GM12891 (cell line): ENCODE data around the gene LEKR1. TPM values are rescaled to one million over a fixed set of nuclear protein-coding genes. Genes with fewer than 3 reads are reported as not detected.
A peak's percentile ranks its signal among the peaks of the same experiment; 100 is the strongest.

Experiments used
- DNase-seq: peaks from one replicate; pipeline ENCODE4 v3.0.0; 2011; ENCODE audit warnings: low spot score; ENCODE audit not compliant: insufficient read length
- FAIRE-seq: peaks from 2 replicates; lab custom pipeline; 2011; peaks lifted over from hg19 to GRCh38; lab: Jason Lieb, UNC
- PAX5 ChIP-seq: IDR thresholded peaks from 2 replicates; pipeline ENCODE4 v1.6.1; 2011; ENCODE audit warnings: low read length, moderate library complexity, mild to moderate bottlenecking; ENCODE audit not compliant: insufficient read depth, severe bottlenecking
- POLR2A ChIP-seq: IDR thresholded peaks from 2 replicates; pipeline ENCODE4 v1.6.1; 2011; ENCODE audit warnings: low read depth, low read length, control low read depth
- POLR2AphosphoS5 ChIP-seq: IDR thresholded peaks from 2 replicates; pipeline ENCODE4 v1.6.1; 2011; ENCODE audit warnings: low read depth, low read length, control low read depth
- POU2F2 ChIP-seq: IDR thresholded peaks from 2 replicates; pipeline ENCODE4 v1.6.1; 2011; ENCODE audit warnings: low read depth, mild to moderate bottlenecking, control low read depth, low read length, moderate library complexity
- SPI1 ChIP-seq: IDR thresholded peaks from 2 replicates; pipeline ENCODE4 v1.6.1; 2011; ENCODE audit warnings: low read depth, low read length, control low read depth
- TAF1 ChIP-seq: IDR thresholded peaks from 2 replicates; pipeline ENCODE4 v1.6.1; 2011; ENCODE audit warnings: low read depth, low read length, control low read depth
- polyA plus RNA-seq: library from polyadenylated mRNA; unstranded; fragments of >200 nt; gene quantifications from one replicate; pipeline ENCODE4 v1.2.1, GENCODE V29; 2012; ENCODE audit warnings: low read depth, missing spikeins, inconsistent platforms; ENCODE audit not compliant: missing spikeins

The LEKR1 gene
- polyA plus RNA-seq = 1.1 TPM

DNA sequence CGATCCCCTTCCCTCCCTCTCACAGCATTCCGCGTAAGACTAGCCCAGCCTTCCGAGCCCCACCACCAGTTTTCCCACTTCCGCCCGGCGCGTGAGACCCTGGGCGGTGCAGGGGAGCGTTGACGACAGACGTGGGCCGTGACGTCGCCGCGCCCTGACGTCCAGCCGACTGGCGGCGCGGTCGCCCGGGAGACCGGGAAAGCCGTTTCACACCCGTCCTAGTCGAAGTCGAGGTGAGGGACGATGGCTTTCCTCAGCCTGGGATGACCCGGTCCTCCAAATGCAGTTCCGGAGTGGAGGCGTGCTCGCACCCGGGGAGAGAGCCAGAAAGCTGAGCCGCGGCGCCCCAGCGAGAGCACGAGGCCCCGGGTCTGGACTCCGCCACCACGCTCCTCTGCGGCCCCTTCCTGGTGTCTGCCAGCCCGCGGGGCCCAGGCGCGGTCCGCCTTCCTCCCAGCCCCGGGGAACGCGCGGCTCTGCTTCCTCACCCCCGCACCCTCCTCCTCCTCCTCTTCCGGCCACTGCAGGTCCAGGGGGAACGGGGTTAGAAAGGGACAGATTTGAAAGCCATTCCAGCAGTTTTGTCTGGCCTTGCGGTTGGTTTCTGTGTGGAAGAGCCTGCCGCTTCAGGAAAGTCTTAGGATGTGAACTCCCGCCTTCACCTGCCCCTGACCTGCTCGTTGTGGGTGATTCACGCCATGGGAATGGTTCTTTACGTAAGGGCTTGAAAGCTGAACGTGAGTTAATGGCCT, at the start of gene LEKR1:
TSS of gene LEKR1 (plus strand) at position 210 of the 752 bp plus-strand sequence. CDS start 2,977 bp downstream, outside the sequence.
- DNase-seq (peak; percentile 74), FAIRE-seq (peak; percentile 92)
- TF ChIP-seq POLR2AphosphoS5 (peak; percentile 31; the same call in 1 of the 2 replicates), PAX5 (no peak), SPI1 (peak; percentile 77), POU2F2 (0 out of 2 replicates have a peak, but pooled peaks have one; percentile 46), TAF1 (0 out of 2 replicates have a peak, but pooled peaks have one; percentile 52), POLR2A (peak; percentile 35)

DNA sequence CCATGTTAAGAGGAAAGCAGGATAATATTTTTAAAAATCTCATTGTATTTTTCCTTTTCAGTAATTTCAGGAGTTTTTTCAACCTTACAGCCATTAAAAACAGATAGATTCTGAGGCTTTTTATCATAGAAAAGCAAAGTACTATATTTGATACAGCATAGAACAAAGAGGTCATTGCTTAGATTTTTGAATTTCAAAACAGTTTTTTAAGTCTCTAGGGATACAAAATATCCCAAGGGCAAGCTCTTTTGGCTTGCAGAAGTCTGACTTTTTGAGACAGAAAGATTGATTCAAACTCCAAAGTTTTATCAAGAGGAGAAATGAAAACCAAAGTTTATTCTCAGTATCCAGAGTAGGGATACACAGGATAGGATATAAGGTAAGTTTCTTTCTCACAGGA, 49.3 kb upstream of the LEKR1 start:
- TF ChIP-seq POLR2A (no peak), POU2F2 (no peak), TAF1 (no peak), PAX5 (no peak), POLR2AphosphoS5 (no peak), SPI1 (no peak)
- DNase-seq (no peak), FAIRE-seq (no peak)

DNA sequence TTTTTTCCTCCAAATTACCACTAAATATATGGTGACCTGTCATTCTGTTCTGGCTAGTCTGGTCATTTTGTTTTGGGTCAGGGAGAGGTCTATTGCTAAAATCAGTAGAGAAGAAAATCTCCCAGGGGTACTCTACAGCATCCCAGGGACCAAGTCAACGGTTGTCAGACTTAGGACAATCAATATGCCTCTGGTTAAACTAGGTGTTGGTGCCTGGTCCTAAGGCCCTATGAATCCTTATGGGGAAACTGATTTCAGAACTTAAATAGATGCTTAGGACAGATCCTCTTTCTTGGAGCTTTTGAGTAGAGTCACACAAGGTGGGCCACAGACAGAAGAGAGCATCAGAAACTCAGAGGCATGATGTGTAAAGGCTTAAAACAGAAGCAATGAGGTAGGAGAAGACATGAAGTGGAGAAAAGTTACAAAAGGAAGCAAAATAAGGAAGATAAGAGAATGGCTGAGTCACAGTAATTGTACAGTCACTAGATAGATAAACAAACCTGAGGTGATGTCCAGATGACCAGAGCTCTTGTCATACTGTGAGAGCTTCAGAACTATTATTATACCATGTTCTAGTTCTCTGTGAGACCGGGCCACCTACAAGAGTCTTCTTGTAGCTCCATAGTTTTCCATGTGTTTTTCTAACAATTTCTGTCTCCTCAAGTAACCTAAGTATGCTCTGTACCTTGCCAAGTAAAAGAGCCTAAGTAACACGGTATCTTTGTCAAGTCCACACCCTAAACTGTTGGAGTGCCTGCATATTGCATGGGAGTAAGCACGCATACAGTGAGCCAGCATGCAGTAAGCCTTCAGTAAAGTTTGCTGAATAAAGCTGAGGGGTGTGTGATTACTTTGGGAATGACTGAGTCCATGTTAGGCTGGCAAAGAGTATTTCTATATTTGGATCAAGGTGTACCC, 44.6 kb upstream of the LEKR1 start:
- FAIRE-seq (no peak), DNase-seq (no peak)
- no peak for TF ChIP-seq PAX5
- no peak for TF ChIP-seq TAF1
- TF ChIP-seq SPI1 = no peak
- no peak for TF ChIP-seq POLR2A
- TF ChIP-seq POU2F2 = no peak
- TF ChIP-seq POLR2AphosphoS5 = no peak

DNA sequence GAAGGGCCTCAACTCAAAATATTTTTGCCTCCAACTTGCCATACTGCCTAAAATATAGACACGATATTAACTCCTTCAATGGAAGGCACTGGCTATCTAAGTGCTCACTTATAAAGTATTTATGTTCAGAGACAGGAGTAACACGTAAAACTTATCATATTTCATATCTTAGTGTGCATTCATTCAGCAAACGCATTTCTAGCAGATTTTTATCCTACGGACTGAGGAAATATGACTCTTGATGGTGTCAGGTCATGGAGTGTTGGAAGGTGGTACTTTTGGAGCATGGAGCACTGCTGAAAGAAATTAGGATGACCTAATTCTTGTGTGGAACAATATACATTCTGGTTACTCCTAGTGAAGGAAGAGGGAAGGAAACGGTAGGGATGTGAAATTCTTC, 43.8 kb upstream of the LEKR1 start:
- FAIRE-seq (no peak), DNase-seq (no peak)
- TF ChIP-seq POLR2AphosphoS5 (no peak), TAF1 (no peak), POLR2A (no peak), PAX5 (no peak), POU2F2 (no peak), SPI1 (no peak)

DNA sequence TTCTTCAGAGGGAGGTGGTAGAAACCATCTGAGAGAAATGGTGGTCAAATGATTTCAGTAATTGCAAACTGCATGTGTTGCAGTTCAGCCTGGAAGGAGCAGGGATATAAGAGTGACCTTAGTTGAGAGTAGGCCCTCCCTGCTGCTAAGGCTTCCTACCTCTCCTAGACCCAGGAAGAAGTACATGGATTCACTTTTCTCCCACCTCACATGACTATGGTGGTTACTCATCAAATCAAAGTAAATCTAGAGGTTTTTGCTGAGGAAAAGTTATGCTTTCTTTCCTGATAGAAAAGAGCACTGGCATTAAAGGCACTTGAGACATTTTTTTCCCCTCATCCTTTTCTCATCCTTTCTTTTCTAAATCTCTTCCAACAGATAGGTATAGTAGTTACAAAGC, 43.2 kb upstream of the LEKR1 start:
- TF ChIP-seq SPI1 = no peak
- TF ChIP-seq TAF1 = no peak
- no peak for TF ChIP-seq PAX5
- TF ChIP-seq POLR2A = no peak
- TF ChIP-seq POLR2AphosphoS5 = no peak
- no peak for TF ChIP-seq POU2F2
- DNase-seq = no peak
- no peak for FAIRE-seq

DNA sequence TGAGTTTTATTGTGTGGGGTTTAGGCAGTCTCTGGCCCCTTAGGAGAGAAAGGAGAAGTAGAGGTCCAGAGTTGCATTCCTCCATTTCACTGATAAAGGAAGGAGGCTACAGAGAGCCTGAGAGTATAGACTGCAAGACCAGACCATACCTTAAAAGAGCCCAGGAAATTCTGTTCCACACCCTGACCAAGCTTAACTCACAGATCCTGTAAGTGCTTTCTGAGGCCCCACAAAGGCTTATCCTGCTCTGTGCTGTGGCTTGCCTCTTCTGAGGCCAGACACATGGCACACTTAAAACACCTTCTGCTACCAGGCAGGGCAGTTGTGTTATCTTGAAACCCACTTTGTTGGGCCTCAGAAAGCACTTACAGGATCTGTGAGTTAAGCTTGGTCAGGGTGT, 39.2 kb upstream of the LEKR1 start:
- no peak for DNase-seq
- TF ChIP-seq POLR2A (no peak), TAF1 (no peak), PAX5 (no peak), SPI1 (no peak), POLR2AphosphoS5 (no peak), POU2F2 (no peak)
- peak; percentile 47 for FAIRE-seq

DNA sequence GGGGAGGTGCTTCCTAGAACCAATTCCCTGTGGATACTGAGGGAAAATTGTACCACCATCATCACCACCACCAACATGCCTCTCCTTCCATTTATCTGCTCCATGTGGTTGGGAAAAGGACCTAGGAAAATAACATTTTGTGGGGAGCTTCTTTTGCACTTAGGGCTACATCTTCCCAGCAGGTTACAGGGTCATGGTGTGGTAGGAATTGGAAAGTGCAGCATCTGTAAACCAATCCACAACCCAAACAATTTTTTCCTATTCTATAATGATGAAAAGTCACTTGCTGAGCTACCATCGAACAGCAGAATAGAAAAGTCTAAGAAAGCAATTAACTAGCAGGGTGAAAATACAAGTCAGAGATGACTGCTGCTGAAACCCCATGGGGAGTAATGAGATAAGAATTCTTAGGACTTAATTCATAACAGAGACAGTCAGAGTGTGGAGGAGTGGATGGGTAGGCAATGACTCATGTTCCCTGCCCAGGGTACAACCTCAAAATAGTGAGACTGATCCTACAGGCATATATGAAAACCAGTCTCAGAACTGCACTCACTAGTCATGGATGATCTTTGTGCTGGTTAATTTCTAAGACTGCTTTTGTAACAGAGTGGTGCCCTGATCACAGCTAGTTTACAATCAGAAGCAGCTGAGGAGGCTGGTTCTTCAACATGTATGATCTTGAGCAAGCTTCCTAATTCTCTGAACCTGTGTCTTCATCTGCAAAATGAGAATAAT, 38.1 kb upstream of the LEKR1 start:
- DNase-seq = no peak
- TF ChIP-seq POLR2A (no peak), POLR2AphosphoS5 (no peak), TAF1 (no peak)
- FAIRE-seq = no peak

DNA sequence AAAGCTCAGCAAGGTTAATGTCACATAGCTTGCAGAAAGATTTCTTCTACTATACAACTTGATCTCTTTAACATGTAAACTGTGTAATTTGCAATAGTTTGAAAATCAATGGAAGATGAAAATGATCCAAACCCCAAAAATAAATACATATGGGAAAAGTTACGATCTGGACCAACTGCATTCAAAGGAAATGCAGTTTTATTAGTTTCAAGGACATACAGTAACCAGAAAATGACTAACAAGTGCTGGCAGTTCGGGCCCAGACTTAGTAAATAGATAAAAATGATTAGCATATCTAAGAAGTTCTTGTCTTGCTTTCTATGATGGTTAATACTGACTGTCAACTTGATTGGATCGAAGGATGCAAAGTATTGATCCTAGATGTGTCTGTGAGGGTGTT, 37.3 kb upstream of the LEKR1 start:
- no peak for DNase-seq
- no peak for FAIRE-seq
- TF ChIP-seq POU2F2 = no peak
- TF ChIP-seq PAX5 = no peak
- TF ChIP-seq TAF1 = no peak
- TF ChIP-seq POLR2AphosphoS5 = no peak
- no peak for TF ChIP-seq POLR2A
- no peak for TF ChIP-seq SPI1

DNA sequence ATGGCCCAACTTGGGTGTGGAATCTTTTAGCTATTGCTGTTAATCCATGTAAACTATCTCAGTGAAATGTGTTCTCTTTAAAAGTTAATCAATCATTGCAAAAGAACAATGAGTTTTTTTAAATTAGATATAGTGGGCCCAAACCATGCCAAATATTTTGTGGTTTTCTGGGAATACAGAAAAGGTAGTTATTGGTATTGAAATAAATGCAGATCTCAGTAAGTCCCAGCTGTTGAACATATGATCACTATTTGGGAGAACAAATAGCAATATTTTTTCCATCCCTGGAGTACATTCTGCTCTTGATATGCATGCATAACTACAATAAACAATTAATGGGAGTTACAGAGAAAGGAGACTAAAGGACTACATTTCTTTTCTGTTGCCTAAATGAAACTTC, 36.0 kb upstream of the LEKR1 start:
- TF ChIP-seq POU2F2 (no peak), PAX5 (no peak), SPI1 (no peak), POLR2AphosphoS5 (no peak), POLR2A (no peak), TAF1 (no peak)
- FAIRE-seq = no peak
- no peak for DNase-seq

DNA sequence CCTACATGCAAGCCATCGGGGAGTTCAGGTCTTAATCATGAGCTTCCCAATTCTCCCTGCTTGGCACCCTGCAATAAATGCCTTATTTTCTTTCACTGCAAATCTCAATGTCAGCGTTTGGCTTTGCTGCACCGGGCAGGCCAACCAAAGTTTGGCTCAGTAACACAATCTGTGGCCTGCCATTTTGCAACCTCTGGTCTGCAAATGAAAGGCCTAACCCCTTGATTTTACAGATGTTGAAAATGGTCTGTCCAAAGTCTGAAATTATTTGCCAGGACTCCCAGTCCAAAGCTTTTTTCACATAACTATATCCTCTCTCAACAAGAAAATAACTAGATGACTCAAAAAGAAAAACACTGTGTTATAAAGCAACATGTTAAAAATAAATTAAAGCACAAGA, 34.0 kb upstream of the LEKR1 start:
- no peak for DNase-seq

More for the DNA sequence above, 34.0 kb upstream of the LEKR1 start:
- no peak for FAIRE-seq
- TF ChIP-seq POLR2A = no peak
- no peak for TF ChIP-seq POU2F2
- TF ChIP-seq SPI1 = no peak
- no peak for TF ChIP-seq PAX5
- TF ChIP-seq POLR2AphosphoS5 = no peak
- TF ChIP-seq TAF1 = no peak
